CD14-positive monocyte (primary cell): ENCODE results near the gene NRF1. TPM values are rescaled to one million over a fixed set of nuclear protein-coding genes. Genes with fewer than 3 reads are reported as not detected.

ENCODE experiments used
- DNase-seq, 3 donors: peaks; one replicate each; pipeline ENCODE4 v3.0.0-alpha.2; 2011 to 2022
- H2AFZ ChIP-seq: 2 replicates; pipeline ENCODE4 v1.6.0; 2012; ENCODE audit warnings: mild to moderate bottlenecking, low read depth, low read length, inconsistent platforms; ENCODE audit not compliant: insufficient read depth, poor library complexity, severe bottlenecking
- H3K27ac ChIP-seq, 2 donors: 1 replicate in 1 of 2; 2 replicates in 1 of 2; pipeline ENCODE4 v1.5.1; 2012 to 2013; ENCODE audit warnings: low read length in 2 of 2, control low read depth in 1 of 2, inconsistent platforms in 1 of 2, low read depth in 1 of 2, mild to moderate bottlenecking in 1 of 2
- H3K27me3 ChIP-seq, 2 donors: one replicate each; pipeline versions ENCODE4 v1.6.0 to v1.6.1; 2011 to 2013; ENCODE audit warnings: low read length in 2 of 2; ENCODE audit not compliant: control insufficient read depth in 2 of 2, insufficient read depth in 2 of 2
- H3K36me3 ChIP-seq, 2 donors: replicated peaks in 1 of 2; 1 replicate in 1 of 2; 2 replicates in 1 of 2; pipeline versions ENCODE4 v1.5.1 to v1.6.1; 2012 to 2013; ENCODE audit warnings: low read length in 2 of 2, control low read depth in 1 of 2, inconsistent platforms in 1 of 2, mild to moderate bottlenecking in 1 of 2; ENCODE audit not compliant: insufficient read depth in 2 of 2, control insufficient read depth in 1 of 2
- H3K4me1 ChIP-seq, 2 donors: 1 replicate in 1 of 2; 2 replicates in 1 of 2; pipeline versions ENCODE4 v1.5.1 to v1.6.1; 2012 to 2013; ENCODE audit warnings: low read length in 2 of 2, control low read depth in 1 of 2, inconsistent platforms in 1 of 2, mild to moderate bottlenecking in 1 of 2, moderate library complexity in 1 of 2; ENCODE audit not compliant: insufficient read depth in 2 of 2, control insufficient read depth in 1 of 2
- H3K4me2 ChIP-seq: replicated peaks from 2 replicates; pipeline ENCODE3; 2012; ENCODE audit warnings: low read length, moderate library complexity, mild to moderate bottlenecking; ENCODE audit not compliant: poor library complexity, severe bottlenecking; ENCODE audit errors: extremely low read depth
- H3K4me3 ChIP-seq, 3 experiments: fragments of 200-600 bp in 1 of 3; sonication (generic) in 1 of 3; replicated peaks in 1 of 3; 1 replicate in 2 of 3; 2 replicates in 1 of 3; pipeline ENCODE4 v1.5.1; 2011 to 2013; ENCODE audit warnings: low read length in 3 of 3, mild to moderate bottlenecking in 3 of 3, control low read depth in 2 of 3, low read depth in 2 of 3, inconsistent platforms in 1 of 3, moderate library complexity in 1 of 3
- H3K79me2 ChIP-seq: 2 replicates; pipeline ENCODE4 v1.6.0; 2012; ENCODE audit warnings: mild to moderate bottlenecking, control low read depth, inconsistent platforms, low read length, moderate library complexity; ENCODE audit not compliant: insufficient read depth
- H3K9ac ChIP-seq: 2 replicates; pipeline ENCODE4 v1.6.0; 2017; ENCODE audit warnings: low read length, mild to moderate bottlenecking; ENCODE audit not compliant: insufficient read depth, poor library complexity, severe bottlenecking
- H3K9me3 ChIP-seq, 2 donors: replicated peaks in 1 of 2; 1 replicate in 1 of 2; 2 replicates in 1 of 2; pipeline versions ENCODE4 v1.5.1 to v1.6.1; 2012 to 2013; ENCODE audit warnings: low read length in 2 of 2, control low read depth in 1 of 2; ENCODE audit not compliant: control insufficient read depth in 1 of 2, insufficient read depth in 1 of 2
- H4K20me1 ChIP-seq: 2 replicates; pipeline ENCODE4 v1.6.0; 2012; ENCODE audit warnings: mild to moderate bottlenecking, low read length, control low read depth, moderate library complexity; ENCODE audit not compliant: insufficient read depth
- H3K27ac Mint-ChIP-seq, 7 donors: one replicate each; pipeline ENCODE4 v1.8.0; 2020; ENCODE audit warnings: mild to moderate bottlenecking in 7 of 7, mixed read lengths in 7 of 7, moderate library complexity in 6 of 7, inconsistent platforms in 2 of 7
- H3K27me3 Mint-ChIP-seq, 3 donors: one replicate each; pipeline ENCODE4 v1.8.0; 2021 to 2022; ENCODE audit warnings: low read depth in 3 of 3, mild to moderate bottlenecking in 3 of 3, mixed read lengths in 3 of 3, moderate library complexity in 3 of 3, inconsistent platforms in 1 of 3
- H3K36me3 Mint-ChIP-seq, 2 donors: one replicate each; pipeline ENCODE4 v1.8.0; 2020; ENCODE audit warnings: mixed read lengths in 2 of 2, inconsistent platforms in 1 of 2, mild to moderate bottlenecking in 1 of 2
- H3K4me1 Mint-ChIP-seq: one replicate; pipeline ENCODE4 v1.8.0; 2020; ENCODE audit warnings: mild to moderate bottlenecking, mixed read lengths
- H3K4me3 Mint-ChIP-seq, 2 donors: one replicate each; pipeline ENCODE4 v1.8.0; 2020; ENCODE audit warnings: mild to moderate bottlenecking in 2 of 2, mixed read lengths in 2 of 2, moderate library complexity in 1 of 2
- H3K9me3 Mint-ChIP-seq, 7 donors: one replicate each; pipeline ENCODE4 v1.8.0; 2020 to 2022; ENCODE audit warnings: mixed read lengths in 7 of 7, mild to moderate bottlenecking in 6 of 7, moderate library complexity in 6 of 7, inconsistent platforms in 2 of 7
- WGBS: methylation state at CpG from one replicate; pipeline ENCODE4 v1.1.5; 2013; ENCODE audit warnings: missing lambda C conversion rate; ENCODE audit not compliant: insufficient coverage; 5-methylcytosine and 5-hydroxymethylcytosine counted together
- intact Hi-C, 2 donors: fragments of 100-400 bp; cut with micrococcal nuclease; formaldehyde crosslinking; loops; one replicate each; pipeline versions ENCODE4 v1.15.0 to v1.15.1; 2023
- polyA plus RNA-seq, 3 donors: library from polyadenylated mRNA; depleted of rRNA in 1 of 3; unstranded in 2 of 3; stranded (reverse) in 1 of 3; fragments of 300-500 nt in 2 of 3; fragments of >200 nt in 1 of 3; fragmentation: Illumina TruSeq in 2 of 3; gene quantifications; 1 replicate in 2 of 3; 2 replicates in 1 of 3; pipeline ENCODE4 v1.2.3, GENCODE V29; 2012 to 2021
- TF ChIP-seq, protein P1 (sequence below): fragments of 200-600 bp; IDR thresholded peaks from one replicate; pipeline ENCODE4 v1.8.0; 2022; ENCODE audit warnings: antibody characterized with exemption, mild to moderate bottlenecking

NRF1 gene
- polyA plus RNA-seq, 3 donors = 5.1 to 14.0 (median 7.7) TPM

DNA sequence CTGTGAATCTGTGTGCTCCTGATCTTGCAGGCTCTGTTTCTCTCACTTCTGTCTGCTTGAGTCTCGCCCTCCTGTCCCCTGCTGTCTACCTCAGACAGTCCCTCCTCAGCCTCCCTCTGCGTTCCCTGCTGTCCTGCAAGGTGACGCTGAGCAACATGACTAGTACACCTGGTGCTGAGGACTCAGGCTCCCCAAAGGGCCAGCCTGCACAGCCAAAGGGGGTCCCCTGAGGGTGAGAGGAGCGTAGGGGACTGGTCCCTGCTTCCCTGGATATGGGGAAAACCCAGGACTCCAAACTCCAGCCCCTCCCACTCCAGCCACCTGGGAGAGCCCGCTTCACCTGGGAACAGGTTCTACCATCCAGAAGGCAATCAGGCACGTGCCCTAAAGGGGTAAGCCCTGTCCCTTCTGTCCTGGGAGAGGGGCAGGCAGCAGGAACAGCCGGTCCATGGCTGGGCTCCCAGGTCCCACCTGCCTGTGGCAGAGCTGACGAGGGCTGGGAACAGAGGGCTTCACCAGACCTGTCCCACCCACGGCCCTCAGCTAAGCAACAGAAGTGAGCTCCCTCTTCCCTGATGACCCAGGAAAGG is 184.8 kb downstream of the NRF1 start:
- Histone ChIP-seq H4K20me1 (no peaks in the 10 kb centered on the region), H3K79me2 (no peaks in the 10 kb centered on the region), H3K4me2 (no peak overlapping the region), H3K27me3 (peaks cover 0 to 5% of the 10 kb centered on the region in 2 donors), H3K36me3 (no peaks in the 10 kb centered on the region), H3K27ac (no peak overlapping the region), H3K9me3 (no peaks in the 10 kb centered on the region), H3K4me3 (no peak overlapping the region), H3K4me1 (no peaks in the 10 kb centered on the region), H3K9ac (no peak overlapping the region), H2AFZ (no peak overlapping the region)
- no peak for DNase-seq
- H3K36me3 Mint-ChIP-seq = no peaks in the 10 kb centered on the region
- H3K9me3 Mint-ChIP-seq = no peaks in the 10 kb centered on the region
- H3K27ac Mint-ChIP-seq = no peak overlapping the region
- no peaks in the 10 kb centered on the region for H3K4me1 Mint-ChIP-seq
- WGBS = 92% methylated on average over 8 of the region's 9 CpGs
- TF ChIP-seq, protein P1, sequence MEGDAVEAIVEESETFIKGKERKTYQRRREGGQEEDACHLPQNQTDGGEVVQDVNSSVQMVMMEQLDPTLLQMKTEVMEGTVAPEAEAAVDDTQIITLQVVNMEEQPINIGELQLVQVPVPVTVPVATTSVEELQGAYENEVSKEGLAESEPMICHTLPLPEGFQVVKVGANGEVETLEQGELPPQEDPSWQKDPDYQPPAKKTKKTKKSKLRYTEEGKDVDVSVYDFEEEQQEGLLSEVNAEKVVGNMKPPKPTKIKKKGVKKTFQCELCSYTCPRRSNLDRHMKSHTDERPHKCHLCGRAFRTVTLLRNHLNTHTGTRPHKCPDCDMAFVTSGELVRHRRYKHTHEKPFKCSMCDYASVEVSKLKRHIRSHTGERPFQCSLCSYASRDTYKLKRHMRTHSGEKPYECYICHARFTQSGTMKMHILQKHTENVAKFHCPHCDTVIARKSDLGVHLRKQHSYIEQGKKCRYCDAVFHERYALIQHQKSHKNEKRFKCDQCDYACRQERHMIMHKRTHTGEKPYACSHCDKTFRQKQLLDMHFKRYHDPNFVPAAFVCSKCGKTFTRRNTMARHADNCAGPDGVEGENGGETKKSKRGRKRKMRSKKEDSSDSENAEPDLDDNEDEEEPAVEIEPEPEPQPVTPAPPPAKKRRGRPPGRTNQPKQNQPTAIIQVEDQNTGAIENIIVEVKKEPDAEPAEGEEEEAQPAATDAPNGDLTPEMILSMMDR = no peak
- H3K4me3 Mint-ChIP-seq = no peak overlapping the region
- intact Hi-C loops = no loop called here
- H3K27me3 Mint-ChIP-seq = peaks cover 7 to 24% (median 23%) of the 10 kb centered on the region in 3 donors

GRCh38 chr7:129797214-129797789 is 185.8 kb downstream of the NRF1 start:
- Histone ChIP-seq H3K9me3 (no peaks in the 10 kb centered on the region), H3K36me3 (no peaks in the 10 kb centered on the region), H3K79me2 (no peaks in the 10 kb centered on the region), H3K4me1 (no peaks in the 10 kb centered on the region), H3K4me3 (no peak overlapping the region), H3K27me3 (peaks cover 0 to 4% of the 10 kb centered on the region in 2 donors), H4K20me1 (no peaks in the 10 kb centered on the region), H2AFZ (no peak overlapping the region), H3K4me2 (no peak overlapping the region), H3K27ac (no peak overlapping the region), H3K9ac (no peak overlapping the region)
- WGBS = no CpG with 5 or more reads among the region's 7 CpGs
- intact Hi-C loops = no loop called here
- DNase-seq = no peak
- peaks cover 4 to 22% (median 16%) of the 10 kb centered on the region in 3 donors for H3K27me3 Mint-ChIP-seq
- H3K27ac Mint-ChIP-seq = no peak overlapping the region
- peaks cover 0 to 2% (median 0%) of the 10 kb centered on the region in 7 donors for H3K9me3 Mint-ChIP-seq
- H3K4me1 Mint-ChIP-seq = no peaks in the 10 kb centered on the region
- TF ChIP-seq, protein P1 = no peak
- no peak overlapping the region for H3K4me3 Mint-ChIP-seq
- no peaks in the 10 kb centered on the region for H3K36me3 Mint-ChIP-seq
